ENCODE data around the gene GNLY. TPM values are rescaled to one million over a fixed set of nuclear protein-coding genes. Genes with fewer than 3 reads are reported as not detected.

GNLY gene
- total and polyA plus RNA-seq, 9 of the 15 experiments (the other 6 are each of a cell fraction or from before 2014, with no cell fraction given) = not detected

- TF ChIP-seq FIP1L1 (IDR thresholded peaks at IDR 0.05; ENCODE audit: low read depth, low read length, poor library complexity, severe bottlenecking) (no peak), NCOA4 (IDR thresholded peaks at IDR 0.05; ENCODE audit: partially characterized antibody) (no peak), ZNF124 (CRISPR knock-in tag; IDR thresholded peaks at IDR 0.05) (no peak)
Observed at GRCh38 chr2:85682378-85682777, 11.8 kb upstream of the GNLY start (continued).

DNA sequence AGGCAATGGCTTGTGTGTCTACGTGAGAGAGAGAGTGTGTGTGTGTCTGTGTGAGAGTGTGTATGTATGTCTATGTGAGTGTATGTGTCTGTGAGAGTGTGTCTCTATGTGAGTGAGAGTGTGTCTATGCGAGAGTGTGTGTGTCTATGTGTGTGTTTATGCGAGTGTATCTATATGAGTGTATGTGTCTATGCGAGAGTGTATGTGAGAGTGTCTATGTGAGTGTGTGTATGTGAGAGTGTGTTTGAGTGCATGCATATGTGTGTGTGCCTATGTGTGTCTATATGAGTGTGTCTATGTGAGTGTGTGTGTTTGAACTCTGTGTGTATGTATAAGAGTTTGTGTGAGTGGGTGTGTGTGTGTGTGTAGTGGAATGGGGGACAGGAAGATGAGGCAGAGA, 9.8 kb upstream of the GNLY start:
- Histone ChIP-seq H3K79me2 (ENCODE audit: control insufficient read depth, insufficient read depth, low read length) (no peaks in the 10 kb centered on the region), H3K9me3 (replicated peaks; ENCODE audit: control insufficient read depth, insufficient read depth, low read depth, low read length) (no peaks in the 10 kb centered on the region), H3K4me2 (ENCODE audit: insufficient read depth, low read length) (no peak overlapping the region), H3K9ac (ENCODE audit: insufficient read depth in 1 of 2, low read depth in 2 of 2, low read length in 2 of 2) (no peak overlapping the region), H2AFZ (ENCODE audit: low read depth, low read length) (no peak overlapping the region), H4K20me1 (replicated peaks; ENCODE audit: control insufficient read depth, insufficient read depth, low read length) (no peaks in the 10 kb centered on the region), H3K27ac (ENCODE audit: extremely low read depth, low read depth, low read length) (no peak overlapping the region), H3K9me1 (ENCODE audit: control insufficient read depth, insufficient read depth, low read length) (no peaks in the 10 kb centered on the region), H3K27me3 (ENCODE audit: control insufficient read depth in 2 of 2, insufficient read depth in 2 of 2, low read length in 2 of 2) (peaks cover 6 to 19% of the 10 kb centered on the region in 2 experiments), H3K4me3 (no peak overlapping the region), H3K36me3 (ENCODE audit: control insufficient read depth, insufficient read depth, low read length) (no peaks in the 10 kb centered on the region), H3K4me1 (replicated peaks in 1 of 2; ENCODE audit: control insufficient read depth in 2 of 2, insufficient read depth in 2 of 2, low read length in 2 of 2) (peaks cover 0 to under 1% of the 10 kb centered on the region in 2 experiments; a peak in 1 of 5 replicates)
- POLR2A ChIA-PET = no interaction called here
- WGBS (ENCODE audit: insufficient coverage, low coverage, missing lambda C conversion rate) = 3% methylated on average over 4 of the region's 4 CpGs
- BruUV-seq (replicated peaks) = no TSS peak
- DNase-seq (ENCODE audit: extremely low read depth in 1 of 4, low spot score in 3 of 4) (no peak), ATAC-seq (no peak), FAIRE-seq (no peak)
- CTCF ChIA-PET (ENCODE audit: low intra/inter-chr PET ratio) = no interaction called here
- intact Hi-C loops (cut with micrococcal nuclease) (no loop called here), in situ Hi-C loops (cut with MboI) (no loop called here)
- TF ChIP-seq E2F1 (CRISPR knock-in tag; IDR thresholded peaks at IDR 0.05) = no peak
- TF ChIP-seq, protein P1, sequence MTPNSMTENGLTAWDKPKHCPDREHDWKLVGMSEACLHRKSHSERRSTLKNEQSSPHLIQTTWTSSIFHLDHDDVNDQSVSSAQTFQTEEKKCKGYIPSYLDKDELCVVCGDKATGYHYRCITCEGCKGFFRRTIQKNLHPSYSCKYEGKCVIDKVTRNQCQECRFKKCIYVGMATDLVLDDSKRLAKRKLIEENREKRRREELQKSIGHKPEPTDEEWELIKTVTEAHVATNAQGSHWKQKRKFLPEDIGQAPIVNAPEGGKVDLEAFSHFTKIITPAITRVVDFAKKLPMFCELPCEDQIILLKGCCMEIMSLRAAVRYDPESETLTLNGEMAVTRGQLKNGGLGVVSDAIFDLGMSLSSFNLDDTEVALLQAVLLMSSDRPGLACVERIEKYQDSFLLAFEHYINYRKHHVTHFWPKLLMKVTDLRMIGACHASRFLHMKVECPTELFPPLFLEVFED (CRISPR knock-in tag; conservative IDR thresholded peaks at IDR 0.05) = 0 out of 2 replicates have a peak, but pooled peaks have one; percentile 26
- peak; percentile 31; the same call in 1 of the 2 replicates for TF ChIP-seq LARP7 (IDR thresholded peaks at IDR 0.05)
- TF ChIP-seq ZNF133 (CRISPR knock-in tag; IDR thresholded peaks at IDR 0.05) = no peak
- peak; percentile 65; the same call in 1 of the 2 replicates for TF ChIP-seq MCM3 (IDR thresholded peaks at IDR 0.05)
- 0 out of 2 replicates have a peak, but pooled peaks have one; percentile 45 for TF ChIP-seq SMARCA5 (IDR thresholded peaks at IDR 0.05)
- TF ChIP-seq GABPB1 (CRISPR knock-in tag; IDR thresholded peaks at IDR 0.05) = no peak
